Measurements from ENCODE around the gene GINS2. TPM values are rescaled to one million over a fixed set of nuclear protein-coding genes. Genes with fewer than 3 reads are reported as not detected.

Gene GINS2
- total and polyA plus RNA-seq, 2 experiments from 2014 or later = 40.5 to 44.4 TPM

DNA sequence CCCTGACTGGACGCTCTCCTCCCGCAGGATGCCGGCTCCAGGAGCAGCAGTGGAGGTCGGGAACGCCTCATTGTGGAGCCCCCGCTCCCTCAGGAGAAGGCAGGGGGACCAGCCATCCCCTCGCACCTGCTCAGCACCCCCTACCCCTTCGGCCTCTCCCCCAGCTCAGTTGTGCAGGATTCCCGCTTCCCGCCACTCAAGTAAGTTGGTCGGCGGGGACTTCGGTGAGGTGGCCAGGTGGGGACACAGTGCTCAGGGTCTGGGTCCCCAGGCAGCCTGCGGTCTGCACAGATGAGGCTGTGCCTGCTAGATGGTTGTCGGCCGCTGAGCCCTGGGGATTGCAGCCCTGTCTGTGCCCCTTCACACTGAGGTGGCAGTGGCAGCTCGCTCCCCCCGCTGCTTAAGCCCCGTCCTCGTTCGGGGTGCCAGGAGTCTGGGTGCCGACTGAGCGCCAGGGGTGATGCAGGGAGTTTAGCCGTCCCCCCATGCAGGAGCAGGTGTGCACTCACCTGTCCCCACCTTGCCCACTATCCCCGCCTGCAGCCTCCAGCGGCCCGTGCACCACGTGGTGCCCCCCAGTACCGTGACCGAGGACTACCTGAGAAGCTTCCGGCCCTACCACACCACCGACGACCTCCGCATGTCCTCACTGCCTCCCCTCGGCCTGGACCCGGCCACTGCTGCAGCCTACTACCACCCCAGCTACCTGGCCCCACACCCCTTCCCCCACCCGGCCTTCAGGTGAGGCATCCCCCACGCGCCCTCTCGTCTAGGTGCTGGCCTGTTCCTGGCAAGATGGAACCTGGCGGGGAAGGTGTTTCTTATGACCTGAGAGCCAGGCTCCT, 34.3 kb downstream of the GINS2 start (continued):
- TF ChIP-seq, protein P1, sequence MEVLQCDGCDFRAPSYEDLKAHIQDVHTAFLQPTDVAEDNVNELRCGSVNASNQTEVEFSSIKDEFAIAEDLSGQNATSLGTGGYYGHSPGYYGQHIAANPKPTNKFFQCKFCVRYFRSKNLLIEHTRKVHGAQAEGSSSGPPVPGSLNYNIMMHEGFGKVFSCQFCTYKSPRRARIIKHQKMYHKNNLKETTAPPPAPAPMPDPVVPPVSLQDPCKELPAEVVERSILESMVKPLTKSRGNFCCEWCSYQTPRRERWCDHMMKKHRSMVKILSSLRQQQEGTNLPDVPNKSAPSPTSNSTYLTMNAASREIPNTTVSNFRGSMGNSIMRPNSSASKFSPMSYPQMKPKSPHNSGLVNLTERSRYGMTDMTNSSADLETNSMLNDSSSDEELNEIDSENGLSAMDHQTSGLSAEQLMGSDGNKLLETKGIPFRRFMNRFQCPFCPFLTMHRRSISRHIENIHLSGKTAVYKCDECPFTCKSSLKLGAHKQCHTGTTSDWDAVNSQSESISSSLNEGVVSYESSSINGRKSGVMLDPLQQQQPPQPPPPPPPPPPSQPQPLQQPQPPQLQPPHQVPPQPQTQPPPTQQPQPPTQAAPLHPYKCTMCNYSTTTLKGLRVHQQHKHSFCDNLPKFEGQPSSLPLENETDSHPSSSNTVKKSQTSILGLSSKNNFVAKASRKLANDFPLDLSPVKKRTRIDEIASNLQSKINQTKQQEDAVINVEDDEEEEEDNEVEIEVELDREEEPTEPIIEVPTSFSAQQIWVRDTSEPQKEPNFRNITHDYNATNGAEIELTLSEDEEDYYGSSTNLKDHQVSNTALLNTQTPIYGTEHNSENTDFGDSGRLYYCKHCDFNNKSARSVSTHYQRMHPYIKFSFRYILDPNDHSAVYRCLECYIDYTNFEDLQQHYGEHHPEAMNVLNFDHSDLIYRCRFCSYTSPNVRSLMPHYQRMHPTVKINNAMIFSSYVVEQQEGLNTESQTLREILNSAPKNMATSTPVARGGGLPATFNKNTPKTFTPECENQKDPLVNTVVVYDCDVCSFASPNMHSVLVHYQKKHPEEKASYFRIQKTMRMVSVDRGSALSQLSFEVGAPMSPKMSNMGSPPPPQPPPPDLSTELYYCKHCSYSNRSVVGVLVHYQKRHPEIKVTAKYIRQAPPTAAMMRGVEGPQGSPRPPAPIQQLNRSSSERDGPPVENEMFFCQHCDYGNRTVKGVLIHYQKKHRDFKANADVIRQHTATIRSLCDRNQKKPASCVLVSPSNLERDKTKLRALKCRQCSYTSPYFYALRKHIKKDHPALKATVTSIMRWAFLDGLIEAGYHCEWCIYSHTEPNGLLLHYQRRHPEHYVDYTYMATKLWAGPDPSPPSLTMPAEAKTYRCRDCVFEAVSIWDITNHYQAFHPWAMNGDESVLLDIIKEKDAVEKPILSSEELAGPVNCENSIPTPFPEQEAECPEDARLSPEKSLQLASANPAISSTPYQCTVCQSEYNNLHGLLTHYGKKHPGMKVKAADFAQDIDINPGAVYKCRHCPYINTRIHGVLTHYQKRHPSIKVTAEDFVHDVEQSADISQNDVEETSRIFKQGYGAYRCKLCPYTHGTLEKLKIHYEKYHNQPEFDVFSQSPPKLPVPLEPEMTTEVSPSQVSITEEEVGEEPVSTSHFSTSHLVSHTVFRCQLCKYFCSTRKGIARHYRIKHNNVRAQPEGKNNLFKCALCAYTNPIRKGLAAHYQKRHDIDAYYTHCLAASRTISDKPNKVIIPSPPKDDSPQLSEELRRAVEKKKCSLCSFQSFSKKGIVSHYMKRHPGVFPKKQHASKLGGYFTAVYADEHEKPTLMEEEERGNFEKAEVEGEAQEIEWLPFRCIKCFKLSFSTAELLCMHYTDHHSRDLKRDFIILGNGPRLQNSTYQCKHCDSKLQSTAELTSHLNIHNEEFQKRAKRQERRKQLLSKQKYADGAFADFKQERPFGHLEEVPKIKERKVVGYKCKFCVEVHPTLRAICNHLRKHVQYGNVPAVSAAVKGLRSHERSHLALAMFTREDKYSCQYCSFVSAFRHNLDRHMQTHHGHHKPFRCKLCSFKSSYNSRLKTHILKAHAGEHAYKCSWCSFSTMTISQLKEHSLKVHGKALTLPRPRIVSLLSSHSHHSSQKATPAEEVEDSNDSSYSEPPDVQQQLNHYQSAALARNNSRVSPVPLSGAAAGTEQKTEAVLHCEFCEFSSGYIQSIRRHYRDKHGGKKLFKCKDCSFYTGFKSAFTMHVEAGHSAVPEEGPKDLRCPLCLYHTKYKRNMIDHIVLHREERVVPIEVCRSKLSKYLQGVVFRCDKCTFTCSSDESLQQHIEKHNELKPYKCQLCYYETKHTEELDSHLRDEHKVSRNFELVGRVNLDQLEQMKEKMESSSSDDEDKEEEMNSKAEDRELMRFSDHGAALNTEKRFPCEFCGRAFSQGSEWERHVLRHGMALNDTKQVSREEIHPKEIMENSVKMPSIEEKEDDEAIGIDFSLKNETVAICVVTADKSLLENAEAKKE (CRISPR knock-in tag; IDR thresholded peaks at IDR 0.05) = no peak
- TF ChIP-seq NANOG (IDR thresholded peaks at IDR 0.05; ENCODE audit: borderline replicate concordance) (no peak), EZH2phosphoT487 (IDR thresholded peaks at IDR 0.05; ENCODE audit: unreplicated experiment) (no peak), ZNF114 (CRISPR knock-in tag; IDR thresholded peaks at IDR 0.05) (no peak), ZNF331 (CRISPR knock-in tag; IDR thresholded peaks at IDR 0.05; ENCODE audit: low read depth) (no peak), STAT1 (IDR thresholded peaks at IDR 0.05; ENCODE audit: unreplicated experiment) (no peak)
- TF ChIP-seq, protein P2, sequence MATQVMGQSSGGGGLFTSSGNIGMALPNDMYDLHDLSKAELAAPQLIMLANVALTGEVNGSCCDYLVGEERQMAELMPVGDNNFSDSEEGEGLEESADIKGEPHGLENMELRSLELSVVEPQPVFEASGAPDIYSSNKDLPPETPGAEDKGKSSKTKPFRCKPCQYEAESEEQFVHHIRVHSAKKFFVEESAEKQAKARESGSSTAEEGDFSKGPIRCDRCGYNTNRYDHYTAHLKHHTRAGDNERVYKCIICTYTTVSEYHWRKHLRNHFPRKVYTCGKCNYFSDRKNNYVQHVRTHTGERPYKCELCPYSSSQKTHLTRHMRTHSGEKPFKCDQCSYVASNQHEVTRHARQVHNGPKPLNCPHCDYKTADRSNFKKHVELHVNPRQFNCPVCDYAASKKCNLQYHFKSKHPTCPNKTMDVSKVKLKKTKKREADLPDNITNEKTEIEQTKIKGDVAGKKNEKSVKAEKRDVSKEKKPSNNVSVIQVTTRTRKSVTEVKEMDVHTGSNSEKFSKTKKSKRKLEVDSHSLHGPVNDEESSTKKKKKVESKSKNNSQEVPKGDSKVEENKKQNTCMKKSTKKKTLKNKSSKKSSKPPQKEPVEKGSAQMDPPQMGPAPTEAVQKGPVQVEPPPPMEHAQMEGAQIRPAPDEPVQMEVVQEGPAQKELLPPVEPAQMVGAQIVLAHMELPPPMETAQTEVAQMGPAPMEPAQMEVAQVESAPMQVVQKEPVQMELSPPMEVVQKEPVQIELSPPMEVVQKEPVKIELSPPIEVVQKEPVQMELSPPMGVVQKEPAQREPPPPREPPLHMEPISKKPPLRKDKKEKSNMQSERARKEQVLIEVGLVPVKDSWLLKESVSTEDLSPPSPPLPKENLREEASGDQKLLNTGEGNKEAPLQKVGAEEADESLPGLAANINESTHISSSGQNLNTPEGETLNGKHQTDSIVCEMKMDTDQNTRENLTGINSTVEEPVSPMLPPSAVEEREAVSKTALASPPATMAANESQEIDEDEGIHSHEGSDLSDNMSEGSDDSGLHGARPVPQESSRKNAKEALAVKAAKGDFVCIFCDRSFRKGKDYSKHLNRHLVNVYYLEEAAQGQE (IDR thresholded peaks at IDR 0.05; ENCODE audit: unreplicated experiment) = no peak
- TF ChIP-seq, protein P3, sequence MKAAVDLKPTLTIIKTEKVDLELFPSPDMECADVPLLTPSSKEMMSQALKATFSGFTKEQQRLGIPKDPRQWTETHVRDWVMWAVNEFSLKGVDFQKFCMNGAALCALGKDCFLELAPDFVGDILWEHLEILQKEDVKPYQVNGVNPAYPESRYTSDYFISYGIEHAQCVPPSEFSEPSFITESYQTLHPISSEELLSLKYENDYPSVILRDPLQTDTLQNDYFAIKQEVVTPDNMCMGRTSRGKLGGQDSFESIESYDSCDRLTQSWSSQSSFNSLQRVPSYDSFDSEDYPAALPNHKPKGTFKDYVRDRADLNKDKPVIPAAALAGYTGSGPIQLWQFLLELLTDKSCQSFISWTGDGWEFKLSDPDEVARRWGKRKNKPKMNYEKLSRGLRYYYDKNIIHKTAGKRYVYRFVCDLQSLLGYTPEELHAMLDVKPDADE (IDR thresholded peaks at IDR 0.05) = no peak
- TF ChIP-seq, protein P4, sequence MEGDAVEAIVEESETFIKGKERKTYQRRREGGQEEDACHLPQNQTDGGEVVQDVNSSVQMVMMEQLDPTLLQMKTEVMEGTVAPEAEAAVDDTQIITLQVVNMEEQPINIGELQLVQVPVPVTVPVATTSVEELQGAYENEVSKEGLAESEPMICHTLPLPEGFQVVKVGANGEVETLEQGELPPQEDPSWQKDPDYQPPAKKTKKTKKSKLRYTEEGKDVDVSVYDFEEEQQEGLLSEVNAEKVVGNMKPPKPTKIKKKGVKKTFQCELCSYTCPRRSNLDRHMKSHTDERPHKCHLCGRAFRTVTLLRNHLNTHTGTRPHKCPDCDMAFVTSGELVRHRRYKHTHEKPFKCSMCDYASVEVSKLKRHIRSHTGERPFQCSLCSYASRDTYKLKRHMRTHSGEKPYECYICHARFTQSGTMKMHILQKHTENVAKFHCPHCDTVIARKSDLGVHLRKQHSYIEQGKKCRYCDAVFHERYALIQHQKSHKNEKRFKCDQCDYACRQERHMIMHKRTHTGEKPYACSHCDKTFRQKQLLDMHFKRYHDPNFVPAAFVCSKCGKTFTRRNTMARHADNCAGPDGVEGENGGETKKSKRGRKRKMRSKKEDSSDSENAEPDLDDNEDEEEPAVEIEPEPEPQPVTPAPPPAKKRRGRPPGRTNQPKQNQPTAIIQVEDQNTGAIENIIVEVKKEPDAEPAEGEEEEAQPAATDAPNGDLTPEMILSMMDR (conservative IDR thresholded peaks at IDR 0.05; ENCODE audit: low read depth in 2 of 2) = no peak
